ENCODE results near the gene NEDD1. TPM values are rescaled to one million over a fixed set of nuclear protein-coding genes. Genes with fewer than 3 reads are reported as not detected.

The NEDD1 gene
- total RNA-seq, 1 experiment from 2014 or later, result 35.4 TPM

DNA sequence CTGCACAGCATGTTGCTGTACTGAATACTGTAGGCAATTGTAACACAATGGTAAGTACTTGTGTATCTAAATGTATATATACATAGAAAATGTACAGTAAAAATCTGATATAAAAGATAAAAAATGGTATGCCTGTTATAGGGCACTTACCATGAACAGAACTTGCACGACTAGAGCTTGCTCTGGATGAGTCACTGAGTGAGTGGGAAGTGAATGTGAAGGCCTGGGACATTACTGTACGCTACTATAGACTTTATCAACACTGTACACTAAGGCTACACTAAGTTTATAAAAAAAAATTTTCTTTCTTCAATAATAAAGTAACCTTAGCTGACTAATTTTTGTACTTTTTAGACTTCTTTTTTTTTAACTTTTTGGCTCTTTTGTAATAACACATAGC is 24.2 kb upstream of the NEDD1 start:
- no TSS peak for BruUV-seq (replicated peaks)
- no peak for TF ChIP-seq CBX3 (IDR thresholded peaks at IDR 0.05; ENCODE audit: low read depth)
- TF ChIP-seq EZH2phosphoT487 (IDR thresholded peaks at IDR 0.05; ENCODE audit: borderline replicate concordance), result no peak
- no peak for TF ChIP-seq RAD21 (IDR thresholded peaks at IDR 0.05; ENCODE audit: low read depth)
- TF ChIP-seq, protein P1, sequence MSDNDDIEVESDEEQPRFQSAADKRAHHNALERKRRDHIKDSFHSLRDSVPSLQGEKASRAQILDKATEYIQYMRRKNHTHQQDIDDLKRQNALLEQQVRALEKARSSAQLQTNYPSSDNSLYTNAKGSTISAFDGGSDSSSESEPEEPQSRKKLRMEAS (IDR thresholded peaks at IDR 0.05), result no peak
- no peak for TF ChIP-seq SIN3A (IDR thresholded peaks at IDR 0.05; ENCODE audit: low read depth)
- TF ChIP-seq EGR1 (IDR thresholded peaks at IDR 0.05; ENCODE audit: low read depth), result no peak
- no peaks in the 10 kb centered on the region for H3K4me1 ChIP-seq (ENCODE audit: control insufficient read depth in 1 of 2, insufficient read depth in 2 of 2, low read length in 2 of 2)
- intact Hi-C loops (cut with micrococcal nuclease), result no loop called here
- ChIA-PET RAD21 (ENCODE audit: low non-redundant PET in 1 of 2, low total read pairs in 2 of 2, uncharacterized antibody in 2 of 2, unreplicated experiment in 2 of 2) (no interaction called here), POLR2A (no interaction called here), CTCF (no interaction called here)
- no peak overlapping the region for H3K4me3 ChIP-seq (replicated peaks in 1 of 2; ENCODE audit: low read depth in 1 of 2, low read length in 2 of 2)
- no peaks in the 10 kb centered on the region for H3K36me3 ChIP-seq (ENCODE audit: control insufficient read depth in 1 of 2, insufficient read depth in 2 of 2, low read length in 2 of 2)
- no peak overlapping the region for H3K27ac ChIP-seq (ENCODE audit: low read depth, low read length)
- peaks cover 11% of the 10 kb centered on the region for H3K27me3 ChIP-seq (ENCODE audit: insufficient read depth, low read length)
- no peak overlapping the region for H3K4me2 ChIP-seq (ENCODE audit: low read length)
- no peaks in the 10 kb centered on the region for H3K9me2 ChIP-seq (ENCODE audit: insufficient read depth)
- no peak for DNase-seq (ENCODE audit: low read depth, low spot score)
- H3K79me2 ChIP-seq (ENCODE audit: insufficient read depth, low read length), result no peaks in the 10 kb centered on the region
- no peak for ATAC-seq
- no peak overlapping the region for H2AFZ ChIP-seq (ENCODE audit: low read depth, low read length, poor library complexity, severe bottlenecking)
- H3K9me3 ChIP-seq (ENCODE audit: control insufficient read depth in 1 of 2, insufficient read depth in 1 of 2, low read depth in 1 of 2, low read length in 2 of 2), result no peaks in the 10 kb centered on the region
- no peak overlapping the region for H3K9ac ChIP-seq (ENCODE audit: low read length)
- H4K20me1 ChIP-seq (ENCODE audit: insufficient read depth), result no peaks in the 10 kb centered on the region

DNA sequence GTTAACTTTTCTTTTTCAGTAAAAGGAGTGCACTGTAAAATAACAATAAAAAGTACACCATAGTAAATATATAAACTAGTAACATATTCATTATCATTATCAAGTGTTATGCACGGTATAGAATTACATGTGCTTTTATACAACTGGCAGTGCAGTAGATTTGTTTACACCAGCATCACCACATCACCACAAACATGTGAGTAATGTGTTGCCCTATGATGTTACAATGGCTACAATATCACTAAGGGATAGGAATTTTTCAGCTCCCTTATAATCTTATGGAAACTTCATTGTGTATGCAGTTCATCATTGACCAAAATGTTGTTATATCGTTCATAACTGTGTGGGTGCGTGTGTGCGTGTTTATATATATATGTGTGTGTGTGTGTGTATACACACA is 23.5 kb upstream of the NEDD1 start:
- no peaks in the 10 kb centered on the region for H3K36me3 ChIP-seq (ENCODE audit: control insufficient read depth in 1 of 2, insufficient read depth in 2 of 2, low read length in 2 of 2)
- no peak overlapping the region for H3K4me3 ChIP-seq (replicated peaks in 1 of 2; ENCODE audit: low read depth in 1 of 2, low read length in 2 of 2)
- no peak overlapping the region for H2AFZ ChIP-seq (ENCODE audit: low read depth, low read length, poor library complexity, severe bottlenecking)
- DNase-seq (ENCODE audit: low read depth, low spot score), result no peak
- no peaks in the 10 kb centered on the region for H3K4me1 ChIP-seq (ENCODE audit: control insufficient read depth in 1 of 2, insufficient read depth in 2 of 2, low read length in 2 of 2)
- POLR2A ChIA-PET, result no interaction called here
- intact Hi-C loops (cut with micrococcal nuclease), result no loop called here
- TF ChIP-seq, protein P2, sequence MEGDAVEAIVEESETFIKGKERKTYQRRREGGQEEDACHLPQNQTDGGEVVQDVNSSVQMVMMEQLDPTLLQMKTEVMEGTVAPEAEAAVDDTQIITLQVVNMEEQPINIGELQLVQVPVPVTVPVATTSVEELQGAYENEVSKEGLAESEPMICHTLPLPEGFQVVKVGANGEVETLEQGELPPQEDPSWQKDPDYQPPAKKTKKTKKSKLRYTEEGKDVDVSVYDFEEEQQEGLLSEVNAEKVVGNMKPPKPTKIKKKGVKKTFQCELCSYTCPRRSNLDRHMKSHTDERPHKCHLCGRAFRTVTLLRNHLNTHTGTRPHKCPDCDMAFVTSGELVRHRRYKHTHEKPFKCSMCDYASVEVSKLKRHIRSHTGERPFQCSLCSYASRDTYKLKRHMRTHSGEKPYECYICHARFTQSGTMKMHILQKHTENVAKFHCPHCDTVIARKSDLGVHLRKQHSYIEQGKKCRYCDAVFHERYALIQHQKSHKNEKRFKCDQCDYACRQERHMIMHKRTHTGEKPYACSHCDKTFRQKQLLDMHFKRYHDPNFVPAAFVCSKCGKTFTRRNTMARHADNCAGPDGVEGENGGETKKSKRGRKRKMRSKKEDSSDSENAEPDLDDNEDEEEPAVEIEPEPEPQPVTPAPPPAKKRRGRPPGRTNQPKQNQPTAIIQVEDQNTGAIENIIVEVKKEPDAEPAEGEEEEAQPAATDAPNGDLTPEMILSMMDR (IDR thresholded peaks at IDR 0.05 in 2 of 3, conservative IDR thresholded peaks at IDR 0.05 in 1 of 3; ENCODE audit: borderline replicate concordance in 1 of 3, insufficient read depth in 1 of 3, low read depth in 2 of 3, low read length in 2 of 3), result no peak
- TF ChIP-seq, protein P3, sequence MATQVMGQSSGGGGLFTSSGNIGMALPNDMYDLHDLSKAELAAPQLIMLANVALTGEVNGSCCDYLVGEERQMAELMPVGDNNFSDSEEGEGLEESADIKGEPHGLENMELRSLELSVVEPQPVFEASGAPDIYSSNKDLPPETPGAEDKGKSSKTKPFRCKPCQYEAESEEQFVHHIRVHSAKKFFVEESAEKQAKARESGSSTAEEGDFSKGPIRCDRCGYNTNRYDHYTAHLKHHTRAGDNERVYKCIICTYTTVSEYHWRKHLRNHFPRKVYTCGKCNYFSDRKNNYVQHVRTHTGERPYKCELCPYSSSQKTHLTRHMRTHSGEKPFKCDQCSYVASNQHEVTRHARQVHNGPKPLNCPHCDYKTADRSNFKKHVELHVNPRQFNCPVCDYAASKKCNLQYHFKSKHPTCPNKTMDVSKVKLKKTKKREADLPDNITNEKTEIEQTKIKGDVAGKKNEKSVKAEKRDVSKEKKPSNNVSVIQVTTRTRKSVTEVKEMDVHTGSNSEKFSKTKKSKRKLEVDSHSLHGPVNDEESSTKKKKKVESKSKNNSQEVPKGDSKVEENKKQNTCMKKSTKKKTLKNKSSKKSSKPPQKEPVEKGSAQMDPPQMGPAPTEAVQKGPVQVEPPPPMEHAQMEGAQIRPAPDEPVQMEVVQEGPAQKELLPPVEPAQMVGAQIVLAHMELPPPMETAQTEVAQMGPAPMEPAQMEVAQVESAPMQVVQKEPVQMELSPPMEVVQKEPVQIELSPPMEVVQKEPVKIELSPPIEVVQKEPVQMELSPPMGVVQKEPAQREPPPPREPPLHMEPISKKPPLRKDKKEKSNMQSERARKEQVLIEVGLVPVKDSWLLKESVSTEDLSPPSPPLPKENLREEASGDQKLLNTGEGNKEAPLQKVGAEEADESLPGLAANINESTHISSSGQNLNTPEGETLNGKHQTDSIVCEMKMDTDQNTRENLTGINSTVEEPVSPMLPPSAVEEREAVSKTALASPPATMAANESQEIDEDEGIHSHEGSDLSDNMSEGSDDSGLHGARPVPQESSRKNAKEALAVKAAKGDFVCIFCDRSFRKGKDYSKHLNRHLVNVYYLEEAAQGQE (IDR thresholded peaks at IDR 0.05; ENCODE audit: low read depth), result no peak
- no peak for TF ChIP-seq JUND (IDR thresholded peaks at IDR 0.05)
- TF ChIP-seq CBX3 (IDR thresholded peaks at IDR 0.05; ENCODE audit: low read depth), result no peak
- no peak for TF ChIP-seq SP1 (IDR thresholded peaks at IDR 0.05; ENCODE audit: low read depth)
- TF ChIP-seq EGR1 (IDR thresholded peaks at IDR 0.05; ENCODE audit: low read depth), result no peak
- TF ChIP-seq EZH2 (IDR thresholded peaks at IDR 0.05), result no peak
- no peak for TF ChIP-seq ZNF274 (IDR thresholded peaks at IDR 0.05; ENCODE audit: low read depth, low read length)
- TF ChIP-seq YY1 (IDR thresholded peaks at IDR 0.05; ENCODE audit: extremely low read depth, insufficient replicate concordance, low read depth, low read length), result no peak
- TF ChIP-seq ZFX (IDR thresholded peaks at IDR 0.05), result no peak
- TF ChIP-seq, protein P1 (IDR thresholded peaks at IDR 0.05), result no peak
- TF ChIP-seq RAD21 (IDR thresholded peaks at IDR 0.05; ENCODE audit: low read depth), result no peak
- TF ChIP-seq SRF (IDR thresholded peaks at IDR 0.05; ENCODE audit: low read depth), result no peak
- no peaks in the 10 kb centered on the region for H3K79me2 ChIP-seq (ENCODE audit: insufficient read depth, low read length)
- H3K9ac ChIP-seq (ENCODE audit: low read length), result no peak overlapping the region
- CTCF ChIA-PET, result no interaction called here
- BruUV-seq (replicated peaks), result no TSS peak
- H3K27me3 ChIP-seq (ENCODE audit: insufficient read depth, low read length), result peaks cover 4% of the 10 kb centered on the region; the same call in 1 of the 2 replicates
- no peaks in the 10 kb centered on the region for H4K20me1 ChIP-seq (ENCODE audit: insufficient read depth)
- ATAC-seq, result no peak
- no peaks in the 10 kb centered on the region for H3K9me2 ChIP-seq (ENCODE audit: insufficient read depth)
- no peak overlapping the region for H3K4me2 ChIP-seq (ENCODE audit: low read length)
- H3K27ac ChIP-seq (ENCODE audit: low read depth, low read length), result no peak overlapping the region
- H3K9me3 ChIP-seq (ENCODE audit: control insufficient read depth in 1 of 2, insufficient read depth in 1 of 2, low read depth in 1 of 2, low read length in 2 of 2), result no peaks in the 10 kb centered on the region
- RAD21 ChIA-PET (ENCODE audit: low non-redundant PET in 1 of 2, low total read pairs in 2 of 2, uncharacterized antibody in 2 of 2, unreplicated experiment in 2 of 2), result no interaction called here

All from HCT116 (cell line).